A549 (cell line): ENCODE results near the gene MRPS18B. TPM values are rescaled to one million over a fixed set of nuclear protein-coding genes. Genes with fewer than 3 reads are reported as not detected.

Experiments
- ATAC-seq, 2 experiments: fragments of 200-7000 bp in 1 of 2; fragments of >200 bp in 1 of 2; cut with Nextera tagmentation in 1 of 2; cut with Tn5 transposase in 1 of 2; 3 replicates each; pipeline versions ENCODE4 v1.8.0 to v1.9.1; 2018 to 2020; ENCODE audit warnings: mild to moderate bottlenecking in 1 of 2, moderate library complexity in 1 of 2
- CTCF ChIA-PET: fragments of 300-600 bp; sonication (Branson Sonifier 250); formaldehyde crosslinking; extraction: SDS; loops from one replicate; lab custom pipeline; 2021; ENCODE audit warnings: antibody characterized with exemption, inconsistent platforms; lab: Yijun Ruan, JAX
- POLR2A ChIA-PET: fragments of 350-600 bp; formaldehyde crosslinking; extraction: SDS; loops from one replicate; lab custom pipeline; 2021; ENCODE audit warnings: antibody characterized with exemption, inconsistent platforms; lab: Yijun Ruan, JAX
- DNase-seq, 2 experiments: peaks; one replicate each; pipeline versions ENCODE4 v3.0.0 to v3.0.0-alpha.2; 2011 to 2016; ENCODE audit warnings: low read depth in 1 of 2, low spot score in 1 of 2
- FAIRE-seq: peaks from 2 replicates; lab custom pipeline; 2011; peaks lifted over from hg19 to GRCh38; lab: Jason Lieb, UNC
- H3K27ac ChIP-seq, 2 experiments: fragments of >200 bp; sonication (Bioruptor Twin); formaldehyde crosslinking; 3 replicates each; pipeline ENCODE4 v1.5.1; 2016 to 2017
- H3K4me1 ChIP-seq: fragments of >200 bp; sonication (Bioruptor Twin); formaldehyde crosslinking; 3 replicates; pipeline ENCODE4 v1.6.1; 2016
- H3K4me2 ChIP-seq: fragments of >200 bp; sonication (Bioruptor Twin); formaldehyde crosslinking; 3 replicates; pipeline ENCODE4 v1.6.1; 2016
- H3K4me3 ChIP-seq: fragments of >200 bp; sonication (Bioruptor Twin); formaldehyde crosslinking; 3 replicates; pipeline ENCODE4 v1.5.1; 2016
- H3K9me3 ChIP-seq: fragments of >200 bp; sonication (Bioruptor Twin); formaldehyde crosslinking; 3 replicates; pipeline ENCODE4 v1.6.1; 2016
- ATOH8 ChIP-seq: fragments of 250-450 bp; sonication (Bioruptor Pico); IDR thresholded peaks from 2 replicates; pipeline ENCODE4 v1.5.0; 2020; ENCODE audit warnings: low read depth, mild to moderate bottlenecking, moderate library complexity
- CBX2 ChIP-seq: fragments of 200-600 bp; sonication (generic); IDR thresholded peaks from 2 replicates; pipeline ENCODE4 v1.6.1; 2016; ENCODE audit warnings: low read depth, mild to moderate bottlenecking, borderline replicate concordance
- CEBPB ChIP-seq, 2 experiments: fragments of >200 bp in 1 of 2; sonication (Bioruptor Twin) in 1 of 2; formaldehyde crosslinking in 1 of 2; IDR thresholded peaks; 2 replicates each; pipeline ENCODE4 v1.6.1; 2012 to 2016
- CHD2 ChIP-seq: fragments of 150-350 bp; IDR thresholded peaks from 2 replicates; pipeline ENCODE4 v1.6.1; 2014; ENCODE audit warnings: low read length; ENCODE audit not compliant: partially characterized antibody
- EHMT2 ChIP-seq: fragments of 200-600 bp; sonication (generic); IDR thresholded peaks from 2 replicates; pipeline ENCODE4 v1.6.1; 2016; ENCODE audit warnings: antibody characterized with exemption, low read depth, mild to moderate bottlenecking, moderate library complexity
- ELK1 ChIP-seq: fragments of 150-350 bp; IDR thresholded peaks from 2 replicates; pipeline ENCODE4 v1.6.1; 2014; ENCODE audit warnings: low read depth, mild to moderate bottlenecking, low read length
- EP300 ChIP-seq, 2 experiments: fragments of >200 bp; sonication (Bioruptor Twin); formaldehyde crosslinking; IDR thresholded peaks; 2 replicates in 1 of 2; 3 replicates in 1 of 2; pipeline ENCODE4 v1.6.1; 2016 to 2017
- FOSB ChIP-seq: fragments of 250-450 bp; sonication (Bioruptor Pico); IDR thresholded peaks from 2 replicates; pipeline ENCODE4 v1.5.0; 2020; ENCODE audit warnings: mild to moderate bottlenecking, moderate library complexity
- FOXS1 ChIP-seq: fragments of 250-450 bp; sonication (Bioruptor Pico); IDR thresholded peaks from 2 replicates; pipeline ENCODE4 v1.5.0; 2020; ENCODE audit warnings: mild to moderate bottlenecking, moderate library complexity
- HES2 ChIP-seq: fragments of >200 bp; sonication (Bioruptor Twin); formaldehyde crosslinking; IDR thresholded peaks from 2 replicates; pipeline ENCODE4 v1.6.1; 2016
- HOXB5 ChIP-seq: fragments of 250-450 bp; sonication (Bioruptor Pico); IDR thresholded peaks from 2 replicates; pipeline ENCODE4 v1.5.0; 2020; ENCODE audit warnings: mild to moderate bottlenecking, moderate library complexity
- JUNB ChIP-seq: fragments of >200 bp; sonication (Bioruptor Twin); formaldehyde crosslinking; IDR thresholded peaks from 2 replicates; pipeline ENCODE4 v1.6.1; 2016
- MAFK ChIP-seq: fragments of 450-650 bp; IDR thresholded peaks from 2 replicates; pipeline ENCODE4 v1.6.1; 2014; ENCODE audit not compliant: partially characterized antibody
- MAX ChIP-seq: IDR thresholded peaks from 2 replicates; pipeline ENCODE4 v1.6.1; 2012
- NFE2L2 ChIP-seq: fragments of 150-350 bp; conservative IDR thresholded peaks from 2 replicates; pipeline ENCODE4 v1.6.1; 2014; ENCODE audit warnings: low read length
- NPAS2 ChIP-seq: fragments of 250-450 bp; sonication (Bioruptor Pico); IDR thresholded peaks from 2 replicates; pipeline ENCODE4 v1.8.0; 2022; ENCODE audit warnings: mild to moderate bottlenecking, moderate library complexity, borderline replicate concordance
- POLR2A ChIP-seq: IDR thresholded peaks from 2 replicates; pipeline ENCODE4 v1.6.1; 2012; ENCODE audit warnings: mild to moderate bottlenecking, low read length
- RAD21 ChIP-seq, 2 experiments: fragments of >200 bp in 1 of 2; sonication (Bioruptor Twin) in 1 of 2; formaldehyde crosslinking in 1 of 2; IDR thresholded peaks in 1 of 2; conservative IDR thresholded peaks in 1 of 2; 2 replicates in 1 of 2; 3 replicates in 1 of 2; pipeline ENCODE4 v1.6.1; 2012 to 2018; ENCODE audit warnings: inconsistent platforms in 1 of 2
- RFX5 ChIP-seq: fragments of 450-650 bp; IDR thresholded peaks from 2 replicates; pipeline ENCODE4 v1.7.1; 2014; ENCODE audit warnings: antibody characterized with exemption, mild to moderate bottlenecking, moderate library complexity
- RNF2 ChIP-seq: fragments of 200-600 bp; sonication (generic); IDR thresholded peaks from 2 replicates; pipeline ENCODE4 v1.6.1; 2016; ENCODE audit warnings: low read depth, mild to moderate bottlenecking, antibody characterized with exemption, moderate library complexity, borderline replicate concordance
- TP53 ChIP-seq: fragments of 250-450 bp; sonication (Bioruptor Pico); IDR thresholded peaks from 2 replicates; pipeline ENCODE4 v1.5.0; 2021; ENCODE audit warnings: mild to moderate bottlenecking, moderate library complexity
- ZFP36 ChIP-seq: fragments of 450-650 bp; IDR thresholded peaks from 2 replicates; pipeline ENCODE4 v1.6.1; 2014; ENCODE audit warnings: borderline replicate concordance; ENCODE audit not compliant: partially characterized antibody
- ZNF302 ChIP-seq: fragments of 250-450 bp; sonication (Bioruptor Pico); IDR thresholded peaks from 2 replicates; pipeline ENCODE4 v1.9.0; 2021; ENCODE audit warnings: inconsistent platforms, mild to moderate bottlenecking, moderate library complexity
- ZSCAN20 ChIP-seq: fragments of 250-450 bp; sonication (Bioruptor Pico); IDR thresholded peaks from 2 replicates; pipeline ENCODE4 v1.8.0; 2022; ENCODE audit warnings: mild to moderate bottlenecking, moderate library complexity
- WGBS: methylation state at CpG from one replicate; pipeline ENCODE4 v1.1.6; 2017; ENCODE audit errors: missing lambda C conversion rate; 5-methylcytosine and 5-hydroxymethylcytosine counted together
- polyA plus RNA-seq, 4 experiments: library from polyadenylated mRNA; depleted of rRNA in 3 of 4; stranded (reverse); fragments of >200 nt; fragmentation: RNase III in 1 of 4; extraction: RNeasy Plus Mini Kit Qiagen cat#74134 plus additional on column Dnase treatment in 1 of 4; gene quantifications; 2 replicates in 3 of 4; 3 replicates in 1 of 4; pipeline ENCODE4 v1.2.3, GENCODE V29; 2011 to 2017
- TF ChIP-seq, protein P1 (sequence below): fragments of >200 bp; sonication (Bioruptor Twin); formaldehyde crosslinking; IDR thresholded peaks from 3 replicates; pipeline ENCODE4 v1.5.1; 2016

MRPS18B gene
- polyA plus RNA-seq, 2 of the 4 experiments (the other 2 are of a cell fraction): 85.3 to 91.1 TPM

GRCh38 chr6:30617565-30618269, at the start of gene MRPS18B (continued):
- TF ChIP-seq ELK1 (no peak), CHD2 (no peak), TP53 (CRISPR knock-in tag) (no peak), MAX (peak; percentile 73), ZFP36 (no peak), RAD21 (conservative IDR thresholded peaks at IDR 0.05 in 1 of 2, IDR thresholded peaks at IDR 0.05 in 1 of 2) (no peak), EP300 (IDR thresholded peaks at IDR 0.05) (no peak), RNF2 (no peak), FOSB (CRISPR knock-in tag) (no peak), NFE2L2 (no peak), JUNB (no peak), HOXB5 (CRISPR knock-in tag) (no peak), RFX5 (no peak), MAFK (peak; percentile 60), ZSCAN20 (no peak), CBX2 (no peak), HES2 (no peak), ATOH8 (CRISPR knock-in tag) (no peak), ZNF302 (CRISPR knock-in tag) (no peak), FOXS1 (CRISPR knock-in tag) (no peak), POLR2A (peak; percentile 79), CEBPB (IDR thresholded peaks at IDR 0.05) (no peak), EHMT2 (no peak), NPAS2 (no peak)
- TF ChIP-seq, protein P1, sequence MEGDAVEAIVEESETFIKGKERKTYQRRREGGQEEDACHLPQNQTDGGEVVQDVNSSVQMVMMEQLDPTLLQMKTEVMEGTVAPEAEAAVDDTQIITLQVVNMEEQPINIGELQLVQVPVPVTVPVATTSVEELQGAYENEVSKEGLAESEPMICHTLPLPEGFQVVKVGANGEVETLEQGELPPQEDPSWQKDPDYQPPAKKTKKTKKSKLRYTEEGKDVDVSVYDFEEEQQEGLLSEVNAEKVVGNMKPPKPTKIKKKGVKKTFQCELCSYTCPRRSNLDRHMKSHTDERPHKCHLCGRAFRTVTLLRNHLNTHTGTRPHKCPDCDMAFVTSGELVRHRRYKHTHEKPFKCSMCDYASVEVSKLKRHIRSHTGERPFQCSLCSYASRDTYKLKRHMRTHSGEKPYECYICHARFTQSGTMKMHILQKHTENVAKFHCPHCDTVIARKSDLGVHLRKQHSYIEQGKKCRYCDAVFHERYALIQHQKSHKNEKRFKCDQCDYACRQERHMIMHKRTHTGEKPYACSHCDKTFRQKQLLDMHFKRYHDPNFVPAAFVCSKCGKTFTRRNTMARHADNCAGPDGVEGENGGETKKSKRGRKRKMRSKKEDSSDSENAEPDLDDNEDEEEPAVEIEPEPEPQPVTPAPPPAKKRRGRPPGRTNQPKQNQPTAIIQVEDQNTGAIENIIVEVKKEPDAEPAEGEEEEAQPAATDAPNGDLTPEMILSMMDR: no peak

- no peak for DNase-seq
- CTCF ChIA-PET: interaction anchor here (1.3 kb wide), 1 partner anchor 23 kb away, joined by 3 read pairs; no protein-coding TSS in a partner anchor
Measured at GRCh38 chr6:30568245-30568644, 49.4 kb upstream of the MRPS18B start.

More at GRCh38 chr6:30568245-30568644, 49.4 kb upstream of the MRPS18B start:
- H3K4me1 ChIP-seq: peaks cover 12% of the 10 kb centered on the region
- no peak overlapping the region for H3K27ac ChIP-seq
- no peak overlapping the region for H3K4me2 ChIP-seq
- TF ChIP-seq ZFP36: no peak
- TF ChIP-seq ELK1: no peak
- TF ChIP-seq FOXS1 (CRISPR knock-in tag): no peak
- no peak overlapping the region for H3K4me3 ChIP-seq
- WGBS: 61% methylated on average over 3 of the region's 3 CpGs
- no peaks in the 10 kb centered on the region for H3K9me3 ChIP-seq
- ATAC-seq (no peak), FAIRE-seq (no peak)
- POLR2A ChIA-PET: no interaction called here
